ENCODE measurements around the gene CACNG6. TPM values are rescaled to one million over a fixed set of nuclear protein-coding genes. Genes with fewer than 3 reads are reported as not detected.

CACNG6 gene
- total RNA-seq, 4 donors from 2014 or later, result 1.4 TPM; not detected in 3

DNA sequence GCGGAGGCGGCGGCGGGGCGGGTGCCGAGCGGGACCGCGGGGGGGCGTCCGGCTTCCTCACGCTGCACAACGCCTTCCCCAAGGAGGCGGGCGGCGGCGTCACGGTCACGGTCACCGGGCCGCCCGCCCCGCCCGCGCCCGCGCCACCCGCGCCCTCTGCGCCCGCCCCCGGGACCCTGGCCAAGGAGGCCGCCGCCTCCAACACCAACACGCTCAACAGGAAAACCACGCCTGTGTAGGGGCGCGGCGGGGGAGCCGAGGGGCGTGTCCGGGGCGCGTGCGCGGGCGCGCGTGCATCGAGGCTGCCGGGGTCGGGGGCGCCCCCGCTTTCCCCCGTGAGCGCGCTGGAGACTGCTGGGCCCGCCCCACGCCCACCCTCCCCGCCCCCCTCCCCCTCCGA lies 8.8 kb upstream of the CACNG6 start:
- Histone ChIP-seq H3K4me3 (peak overlapping the region in 2 of 4 donors; percentile 42 to 61), H3K27me3 (peaks cover 3 to 71% (median 12%) of the 10 kb centered on the region in 4 donors), H3K36me3 (no peaks in the 10 kb centered on the region), H3K4me1 (peaks cover 4 to 45% (median 16%) of the 10 kb centered on the region in 3 donors), H3K9me3 (peaks cover 0 to 3% (median 0%) of the 10 kb centered on the region in 3 donors), H3K27ac (no peak overlapping the region)
- WGBS, 2 donors, result no CpG with 5 or more reads among the region's 61 CpGs
- intact Hi-C loops (cut with DNase I), result no loop called here
- DNase-seq, result no peak
- TF ChIP-seq, protein P1, sequence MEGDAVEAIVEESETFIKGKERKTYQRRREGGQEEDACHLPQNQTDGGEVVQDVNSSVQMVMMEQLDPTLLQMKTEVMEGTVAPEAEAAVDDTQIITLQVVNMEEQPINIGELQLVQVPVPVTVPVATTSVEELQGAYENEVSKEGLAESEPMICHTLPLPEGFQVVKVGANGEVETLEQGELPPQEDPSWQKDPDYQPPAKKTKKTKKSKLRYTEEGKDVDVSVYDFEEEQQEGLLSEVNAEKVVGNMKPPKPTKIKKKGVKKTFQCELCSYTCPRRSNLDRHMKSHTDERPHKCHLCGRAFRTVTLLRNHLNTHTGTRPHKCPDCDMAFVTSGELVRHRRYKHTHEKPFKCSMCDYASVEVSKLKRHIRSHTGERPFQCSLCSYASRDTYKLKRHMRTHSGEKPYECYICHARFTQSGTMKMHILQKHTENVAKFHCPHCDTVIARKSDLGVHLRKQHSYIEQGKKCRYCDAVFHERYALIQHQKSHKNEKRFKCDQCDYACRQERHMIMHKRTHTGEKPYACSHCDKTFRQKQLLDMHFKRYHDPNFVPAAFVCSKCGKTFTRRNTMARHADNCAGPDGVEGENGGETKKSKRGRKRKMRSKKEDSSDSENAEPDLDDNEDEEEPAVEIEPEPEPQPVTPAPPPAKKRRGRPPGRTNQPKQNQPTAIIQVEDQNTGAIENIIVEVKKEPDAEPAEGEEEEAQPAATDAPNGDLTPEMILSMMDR (IDR thresholded peaks at IDR 0.05), result no peak
- no peak for TF ChIP-seq POLR2A (IDR thresholded peaks at IDR 0.05)

DNA sequence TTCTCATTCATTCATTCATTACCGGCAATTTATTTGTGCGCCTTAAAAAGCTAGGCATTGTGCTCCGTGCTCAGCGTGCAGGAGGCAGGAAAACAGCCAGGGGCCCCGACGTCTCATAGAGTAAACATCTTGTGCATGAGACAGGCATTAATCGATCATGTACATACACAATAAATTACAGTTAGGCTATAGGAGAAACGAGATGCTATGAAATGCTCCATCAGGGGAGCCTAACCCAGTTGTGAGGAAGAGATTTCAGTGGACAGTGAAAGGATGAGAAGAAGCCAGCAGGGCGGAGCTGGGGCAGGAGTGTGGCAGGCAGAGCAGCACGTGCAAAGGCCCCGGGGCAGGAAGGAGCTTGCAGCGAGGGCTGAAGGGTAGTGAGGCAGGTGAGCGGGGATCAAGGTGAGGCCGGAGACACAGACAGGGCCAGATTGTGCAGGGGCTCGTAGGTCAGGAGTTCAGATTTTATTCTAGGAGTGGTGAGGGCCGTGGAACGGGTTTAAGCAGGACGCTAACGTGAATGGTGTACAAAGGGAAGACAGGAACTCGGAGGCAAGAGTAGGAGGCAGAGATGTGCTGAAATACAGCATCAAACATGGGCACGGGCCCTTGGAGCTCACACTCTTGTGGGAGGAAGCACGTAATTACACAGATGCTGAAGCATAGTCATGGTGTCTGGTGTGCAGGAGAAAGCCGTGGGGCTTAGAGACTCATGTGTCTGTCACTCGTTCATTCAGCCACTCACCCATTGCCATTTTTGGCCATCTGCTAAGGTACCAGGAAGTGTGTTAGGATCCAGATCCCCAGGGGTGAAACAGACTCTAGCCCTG lies 7.8 kb upstream of the CACNG6 start:
- Histone ChIP-seq H3K36me3 (no peaks in the 10 kb centered on the region), H3K4me1 (peaks cover 0 to 36% (median 11%) of the 10 kb centered on the region in 3 donors), H3K4me3 (no peak overlapping the region), H3K9me3 (peaks cover 0 to 3% (median 0%) of the 10 kb centered on the region in 3 donors), H3K27ac (no peak overlapping the region), H3K27me3 (peaks cover 3 to 68% (median 8%) of the 10 kb centered on the region in 4 donors)
- TF ChIP-seq, protein P1 (IDR thresholded peaks at IDR 0.05), result no peak
- TF ChIP-seq POLR2A (IDR thresholded peaks at IDR 0.05), result no peak
- no peak for DNase-seq
- intact Hi-C loops (cut with DNase I), result no loop called here
- WGBS, 2 donors, result 71 to 77% methylated on average over 23 to 24 of the region's 24 CpGs

DNA sequence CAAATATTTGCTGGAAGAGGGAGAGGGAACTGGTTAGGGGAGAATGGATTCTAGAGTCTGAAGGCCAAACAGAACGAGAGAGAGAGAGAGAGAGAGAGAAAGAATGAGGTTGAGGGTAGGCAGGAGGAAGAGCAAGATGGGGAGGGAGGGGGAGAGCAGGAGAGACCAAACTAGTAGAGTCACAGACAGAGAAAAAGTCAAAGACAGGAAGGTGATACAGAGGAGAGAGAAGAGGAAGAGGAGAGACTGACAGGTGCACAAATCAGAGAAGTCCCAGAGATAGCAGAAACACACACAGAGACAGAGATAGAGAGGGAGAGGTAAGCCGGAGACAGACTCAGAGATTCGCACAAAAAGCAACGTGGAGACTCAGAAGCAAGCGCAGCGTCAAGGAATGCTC lies 5.6 kb upstream of the CACNG6 start:
- Histone ChIP-seq H3K9me3 (peaks cover 0 to 3% (median 0%) of the 10 kb centered on the region in 3 donors), H3K36me3 (no peaks in the 10 kb centered on the region), H3K4me3 (no peak overlapping the region), H3K27me3 (peaks cover 0 to 60% (median 0%) of the 10 kb centered on the region in 4 donors), H3K27ac (no peak overlapping the region), H3K4me1 (peaks cover 0 to 18% (median 11%) of the 10 kb centered on the region in 3 donors)
- intact Hi-C loops (cut with DNase I), result no loop called here
- 71 to 76% methylated on average over 6 of the region's 6 CpGs for WGBS, 2 donors
- no peak for DNase-seq
- TF ChIP-seq POLR2A (IDR thresholded peaks at IDR 0.05), result no peak
- TF ChIP-seq, protein P1 (IDR thresholded peaks at IDR 0.05), result no peak

DNA sequence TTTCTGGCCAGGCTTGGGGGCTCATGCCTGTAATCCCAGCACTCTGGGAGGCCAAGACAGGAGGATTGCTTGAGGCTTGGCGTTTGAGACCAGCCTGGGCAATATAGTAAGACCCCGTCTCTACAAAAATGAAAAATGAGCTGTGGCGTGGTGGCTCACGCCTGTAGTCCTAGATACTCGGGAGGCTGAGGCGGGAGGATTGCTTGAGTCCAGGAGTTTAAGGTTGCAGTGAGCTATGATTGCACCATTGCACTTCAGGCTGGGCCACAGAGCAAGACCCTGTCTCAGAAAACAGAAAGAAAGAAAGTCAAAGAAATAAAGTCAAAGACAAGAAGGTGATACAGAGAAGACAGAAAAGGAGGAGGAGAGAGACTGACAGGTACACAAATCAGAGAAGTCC lies 2.5 kb upstream of the CACNG6 start:
- 75 to 84% methylated on average over 6 of the region's 6 CpGs for WGBS, 2 donors
- Histone ChIP-seq H3K27ac (no peak overlapping the region), H3K9me3 (no peaks in the 10 kb centered on the region), H3K27me3 (peaks cover 0 to 61% (median 9%) of the 10 kb centered on the region in 4 donors), H3K36me3 (no peaks in the 10 kb centered on the region), H3K4me3 (no peak overlapping the region), H3K4me1 (peaks cover 3 to 13% (median 5%) of the 10 kb centered on the region in 3 donors)
- TF ChIP-seq, protein P1 (IDR thresholded peaks at IDR 0.05), result no peak
- no peak for TF ChIP-seq POLR2A (IDR thresholded peaks at IDR 0.05)
- no peak for DNase-seq
- intact Hi-C loops (cut with DNase I), result no loop called here
